Fibroblast of upper back skin (primary cell): ENCODE data around the gene MCM8.
A peak's percentile ranks its signal among the peaks of the same experiment; 100 is the strongest.

Experiments used
- DNase-seq: peaks from one replicate; pipeline ENCODE4 v3.0.0-alpha.2; 2013

Gene MCM8

GRCh38 chr20:5950271-5951031, at the start of gene MCM8, which contains the start of gene TRMT6:
Gene MCM8, plus strand, starts transcription at chr20:5950652. Its CDS starts 1,364 bp downstream, at chr20:5952016.
Gene TRMT6, minus strand, starts transcription at chr20:5950533. Its CDS starts 128 bp downstream, at chr20:5950405.
- DNase-seq, result peak; percentile 94

GRCh38 chr20:5900908-5901307, 49.5 kb upstream of the MCM8 start:
- no peak for DNase-seq

- DNase-seq, result peak; percentile 10
These were observed 41.5 kb upstream of the MCM8 start for GRCh38 chr20:5908981-5909380.

- no peak for DNase-seq
These were observed 40.3 kb upstream of the MCM8 start for GRCh38 chr20:5910186-5910585.

GRCh38 chr20:5913166-5913565, 37.3 kb upstream of the MCM8 start:
- no peak for DNase-seq

GRCh38 chr20:5914859-5915258, 35.6 kb upstream of the MCM8 start:
- no peak for DNase-seq

- DNase-seq, result peak; percentile 26
These were observed 31.4 kb upstream of the MCM8 start for GRCh38 chr20:5918856-5919625.

- DNase-seq, result no peak
These were observed 30.6 kb upstream of the MCM8 start for GRCh38 chr20:5919626-5920544.

GRCh38 chr20:5920581-5920980, 29.9 kb upstream of the MCM8 start:
- DNase-seq, result no peak

- DNase-seq, result no peak
These were observed 27.0 kb upstream of the MCM8 start for GRCh38 chr20:5923493-5923892.

GRCh38 chr20:5925551-5925950, 24.9 kb upstream of the MCM8 start:
- no peak for DNase-seq

GRCh38 chr20:5927749-5928462, 22.5 kb upstream of the MCM8 start:
- no peak for DNase-seq

- DNase-seq, result no peak
These were observed 21.4 kb upstream of the MCM8 start for GRCh38 chr20:5928836-5929715.

- DNase-seq, result no peak
These were observed 19.0 kb upstream of the MCM8 start for GRCh38 chr20:5931411-5931810.

GRCh38 chr20:5932796-5933195, 17.7 kb upstream of the MCM8 start:
- no peak for DNase-seq

GRCh38 chr20:5933802-5934436, 16.5 kb upstream of the MCM8 start:
- DNase-seq, result no peak

- no peak for DNase-seq
These were observed 15.1 kb upstream of the MCM8 start for GRCh38 chr20:5935384-5935783.

GRCh38 chr20:5936238-5936637, 14.2 kb upstream of the MCM8 start:
- DNase-seq, result no peak

GRCh38 chr20:5938456-5939029, 11.9 kb upstream of the MCM8 start:
- DNase-seq, result no peak

- DNase-seq, result peak; percentile 76
These were observed 4.5 kb upstream of the MCM8 start for GRCh38 chr20:5945963-5946362.
